ENCODE results near the gene CNST. TPM values are rescaled to one million over a fixed set of nuclear protein-coding genes. Genes with fewer than 3 reads are reported as not detected.

The CNST gene
- total RNA-seq, 1 experiment from 2014 or later = 19.8 TPM

- Histone ChIP-seq H2BK12ac (ENCODE audit: insufficient read length, low read depth, low read length) (no peak overlapping the region), H3T11ph (ENCODE audit: low read length) (no peak overlapping the region), H3K79me1 (ENCODE audit: insufficient read depth, low read depth, low read length, poor library complexity, severe bottlenecking) (no peaks in the 10 kb centered on the region), H4K91ac (ENCODE audit: insufficient read length, low read depth, low read length) (no peak overlapping the region), H3K27me3 (ENCODE audit: insufficient read depth, low read length) (no peaks in the 10 kb centered on the region), H2BK15ac (ENCODE audit: low read depth, low read length) (no peak overlapping the region), H3K79me2 (ENCODE audit: insufficient read depth, low read length) (no peaks in the 10 kb centered on the region), H3K23me2 (ENCODE audit: insufficient read length, low read depth, low read length, poor library complexity, severe bottlenecking) (no peaks in the 10 kb centered on the region), H3K9ac (ENCODE audit: extremely low read depth, insufficient read length, low read length) (no peak overlapping the region), H3K14ac (ENCODE audit: insufficient read depth, low read length) (no peak overlapping the region), H2BK20ac (ENCODE audit: low read depth, low read length, poor library complexity, severe bottlenecking) (no peak overlapping the region), H3K4ac (ENCODE audit: low read depth, low read length) (no peak overlapping the region), H3K56ac (ENCODE audit: insufficient read length, low read depth, low read length) (no peak overlapping the region), H4K8ac (replicated peaks; ENCODE audit: insufficient read length, low read depth, low read length) (no peak overlapping the region), H4K5ac (ENCODE audit: insufficient read length, low read depth, low read length) (no peak overlapping the region), H2BK5ac (ENCODE audit: insufficient read length, low read length) (no peak overlapping the region), H2AFZ (ENCODE audit: low read length) (no peak overlapping the region), H3K27ac (ENCODE audit: insufficient read length, low read depth, low read length) (no peak overlapping the region), H3K9me3 (ENCODE audit: control insufficient read depth, low read depth, low read length) (no peaks in the 10 kb centered on the region), H2AK5ac (ENCODE audit: insufficient read length, low read length) (no peak overlapping the region), H3K23ac (ENCODE audit: insufficient read length, low read depth, low read length) (no peak overlapping the region), H3K18ac (ENCODE audit: insufficient read length, low read depth, low read length) (no peak overlapping the region), H4K20me1 (ENCODE audit: control insufficient read depth, insufficient read depth, insufficient read length) (no peaks in the 10 kb centered on the region), H3K4me2 (ENCODE audit: insufficient read depth, insufficient read length, low read length) (no peak overlapping the region), H2BK120ac (ENCODE audit: low read depth, low read length, poor library complexity, severe bottlenecking) (no peak overlapping the region), H3K4me1 (ENCODE audit: insufficient read depth, low read length) (no peaks in the 10 kb centered on the region; the same call in 1 of the 2 replicates)
- H3K36me3 Mint-ChIP-seq (ENCODE audit: insufficient read depth in 1 of 3, low read depth in 3 of 3) = no peaks in the 10 kb centered on the region
- H3K4me1 Mint-ChIP-seq = peaks cover 0 to 3% of the 10 kb centered on the region in 2 experiments; a peak in 2 of 4 replicates
- no peaks in the 10 kb centered on the region; a peak in 1 of 5 replicates for H3K9me3 Mint-ChIP-seq
- no peak overlapping the region for H3K4me3 Mint-ChIP-seq
- H3K27me3 Mint-ChIP-seq (ENCODE audit: low read depth) = peaks cover 1% of the 10 kb centered on the region; the same call in 1 of the 2 replicates
- no peak for DNase-seq
- H3K27ac Mint-ChIP-seq = no peak overlapping the region; a peak in 1 of 7 replicates
- WGBS (ENCODE audit: extremely low coverage, insufficient read length, low lambda C conversion rate) = no CpG with 5 or more reads among the region's 18 CpGs
- no peak for TF ChIP-seq CTCF (conservative IDR thresholded peaks at IDR 0.05)
These were observed 112.8 kb downstream of the CNST start for GRCh38 chr1:246678816-246679793.
